GM23338 (cell line): ENCODE measurements around the gene CCDC50.

Experiments used
- EZH2 ChIP-seq: fragments of 200-600 bp; sonication (generic); IDR thresholded peaks from one replicate; pipeline ENCODE4 v1.8.0; 2017; ENCODE audit warnings: antibody characterized with exemption, mild to moderate bottlenecking, low read depth; ENCODE audit not compliant: unreplicated experiment
- EZH2phosphoT487 ChIP-seq: fragments of 200-600 bp; sonication (generic); IDR thresholded peaks from one replicate; pipeline ENCODE4 v1.8.1; 2018; ENCODE audit warnings: antibody characterized with exemption; ENCODE audit not compliant: unreplicated experiment
- NANOG ChIP-seq: IDR thresholded peaks from 2 replicates; pipeline ENCODE4 v1.6.1; 2016; ENCODE audit warnings: antibody characterized with exemption, borderline replicate concordance
- POLR2AphosphoS5 ChIP-seq: IDR thresholded peaks from 2 replicates; pipeline ENCODE4 v1.6.1; 2016; ENCODE audit warnings: antibody characterized with exemption, low read depth
- STAT1 ChIP-seq: IDR thresholded peaks from one replicate; pipeline ENCODE4 v1.6.1; 2016; ENCODE audit warnings: antibody characterized with exemption; ENCODE audit not compliant: unreplicated experiment
- TF ChIP-seq, protein P1 (sequence below), 2 experiments: fragments of 200-600 bp in 1 of 2; sonication (generic) in 1 of 2; conservative IDR thresholded peaks; 2 replicates each; pipeline versions ENCODE4 v1.5.1 to v1.6.1; 2016 to 2017; ENCODE audit warnings: antibody characterized with exemption in 2 of 2, low read depth in 2 of 2, mild to moderate bottlenecking in 2 of 2, moderate library complexity in 1 of 2
- TF ChIP-seq, protein P2 (sequence below): IDR thresholded peaks from one replicate; pipeline ENCODE4 v1.6.1; 2018; ENCODE audit warnings: antibody characterized with exemption; ENCODE audit not compliant: unreplicated experiment

DNA sequence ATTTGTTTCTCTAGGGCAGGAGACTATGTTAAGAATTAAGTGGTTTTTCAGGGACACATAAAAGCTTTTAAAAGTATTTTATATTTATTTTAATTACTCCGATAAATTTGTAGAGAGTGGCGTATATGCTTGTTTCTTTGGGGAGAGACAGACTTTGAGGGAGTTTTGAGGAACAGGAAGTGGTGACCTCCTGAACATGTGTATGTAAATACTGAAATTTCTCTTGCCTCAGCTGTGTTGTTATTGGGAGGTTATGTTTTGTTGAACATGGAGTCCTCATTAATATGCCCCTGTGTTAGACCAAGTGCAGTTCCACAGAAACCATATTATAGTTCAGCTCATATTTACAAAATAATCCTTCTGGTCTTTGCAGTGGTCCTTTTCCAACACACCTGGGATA, 42.9 kb downstream of the CCDC50 start:
- TF ChIP-seq EZH2 (no peak), POLR2AphosphoS5 (no peak), EZH2phosphoT487 (no peak), STAT1 (no peak), NANOG (no peak)
- TF ChIP-seq, protein P1, sequence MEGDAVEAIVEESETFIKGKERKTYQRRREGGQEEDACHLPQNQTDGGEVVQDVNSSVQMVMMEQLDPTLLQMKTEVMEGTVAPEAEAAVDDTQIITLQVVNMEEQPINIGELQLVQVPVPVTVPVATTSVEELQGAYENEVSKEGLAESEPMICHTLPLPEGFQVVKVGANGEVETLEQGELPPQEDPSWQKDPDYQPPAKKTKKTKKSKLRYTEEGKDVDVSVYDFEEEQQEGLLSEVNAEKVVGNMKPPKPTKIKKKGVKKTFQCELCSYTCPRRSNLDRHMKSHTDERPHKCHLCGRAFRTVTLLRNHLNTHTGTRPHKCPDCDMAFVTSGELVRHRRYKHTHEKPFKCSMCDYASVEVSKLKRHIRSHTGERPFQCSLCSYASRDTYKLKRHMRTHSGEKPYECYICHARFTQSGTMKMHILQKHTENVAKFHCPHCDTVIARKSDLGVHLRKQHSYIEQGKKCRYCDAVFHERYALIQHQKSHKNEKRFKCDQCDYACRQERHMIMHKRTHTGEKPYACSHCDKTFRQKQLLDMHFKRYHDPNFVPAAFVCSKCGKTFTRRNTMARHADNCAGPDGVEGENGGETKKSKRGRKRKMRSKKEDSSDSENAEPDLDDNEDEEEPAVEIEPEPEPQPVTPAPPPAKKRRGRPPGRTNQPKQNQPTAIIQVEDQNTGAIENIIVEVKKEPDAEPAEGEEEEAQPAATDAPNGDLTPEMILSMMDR (conservative IDR thresholded peaks at IDR 0.05; ENCODE audit: low read depth in 2 of 2), result no peak
- TF ChIP-seq, protein P2, sequence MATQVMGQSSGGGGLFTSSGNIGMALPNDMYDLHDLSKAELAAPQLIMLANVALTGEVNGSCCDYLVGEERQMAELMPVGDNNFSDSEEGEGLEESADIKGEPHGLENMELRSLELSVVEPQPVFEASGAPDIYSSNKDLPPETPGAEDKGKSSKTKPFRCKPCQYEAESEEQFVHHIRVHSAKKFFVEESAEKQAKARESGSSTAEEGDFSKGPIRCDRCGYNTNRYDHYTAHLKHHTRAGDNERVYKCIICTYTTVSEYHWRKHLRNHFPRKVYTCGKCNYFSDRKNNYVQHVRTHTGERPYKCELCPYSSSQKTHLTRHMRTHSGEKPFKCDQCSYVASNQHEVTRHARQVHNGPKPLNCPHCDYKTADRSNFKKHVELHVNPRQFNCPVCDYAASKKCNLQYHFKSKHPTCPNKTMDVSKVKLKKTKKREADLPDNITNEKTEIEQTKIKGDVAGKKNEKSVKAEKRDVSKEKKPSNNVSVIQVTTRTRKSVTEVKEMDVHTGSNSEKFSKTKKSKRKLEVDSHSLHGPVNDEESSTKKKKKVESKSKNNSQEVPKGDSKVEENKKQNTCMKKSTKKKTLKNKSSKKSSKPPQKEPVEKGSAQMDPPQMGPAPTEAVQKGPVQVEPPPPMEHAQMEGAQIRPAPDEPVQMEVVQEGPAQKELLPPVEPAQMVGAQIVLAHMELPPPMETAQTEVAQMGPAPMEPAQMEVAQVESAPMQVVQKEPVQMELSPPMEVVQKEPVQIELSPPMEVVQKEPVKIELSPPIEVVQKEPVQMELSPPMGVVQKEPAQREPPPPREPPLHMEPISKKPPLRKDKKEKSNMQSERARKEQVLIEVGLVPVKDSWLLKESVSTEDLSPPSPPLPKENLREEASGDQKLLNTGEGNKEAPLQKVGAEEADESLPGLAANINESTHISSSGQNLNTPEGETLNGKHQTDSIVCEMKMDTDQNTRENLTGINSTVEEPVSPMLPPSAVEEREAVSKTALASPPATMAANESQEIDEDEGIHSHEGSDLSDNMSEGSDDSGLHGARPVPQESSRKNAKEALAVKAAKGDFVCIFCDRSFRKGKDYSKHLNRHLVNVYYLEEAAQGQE, result no peak
